HepG2 (cell line): ENCODE measurements around the gene ADCY7. TPM values are rescaled to one million over a fixed set of nuclear protein-coding genes. Genes with fewer than 3 reads are reported as not detected.

Source experiments
- ARNT ChIP-seq: fragments of 450-650 bp; IDR thresholded peaks from 2 replicates; pipeline ENCODE4 v1.6.1; 2017
- IRF9 ChIP-seq: sonication (generic); formaldehyde crosslinking; IDR thresholded peaks from 2 replicates; pipeline ENCODE4 v1.8.0; 2022; ENCODE audit warnings: missing genetic modification reagents, mild to moderate bottlenecking, borderline replicate concordance
- NR1H2 ChIP-seq: sonication (generic); formaldehyde crosslinking; IDR thresholded peaks from 2 replicates; pipeline ENCODE4 v1.8.1; 2022; ENCODE audit warnings: low read depth, missing genetic modification reagents, borderline replicate concordance
- PHF21A ChIP-seq: sonication (generic); formaldehyde crosslinking; IDR thresholded peaks from 2 replicates; pipeline ENCODE4 v1.5.0; 2020; ENCODE audit warnings: mild to moderate bottlenecking, missing genetic modification reagents
- ZBTB21 ChIP-seq: sonication (generic); formaldehyde crosslinking; IDR thresholded peaks from 2 replicates; pipeline ENCODE4 v1.4.0; 2020; ENCODE audit warnings: missing genetic modification reagents
- ZBTB33 ChIP-seq: sonication (generic); formaldehyde crosslinking; IDR thresholded peaks from 2 replicates; pipeline ENCODE4 v1.4.0; 2020; ENCODE audit warnings: missing genetic modification reagents
- ZNF160 ChIP-seq: sonication (generic); formaldehyde crosslinking; IDR thresholded peaks from 2 replicates; pipeline ENCODE4 v1.8.0; 2022; ENCODE audit warnings: mild to moderate bottlenecking, inconsistent platforms, missing genetic modification reagents
- ZNF275 ChIP-seq: sonication (generic); formaldehyde crosslinking; IDR thresholded peaks from 2 replicates; pipeline ENCODE4 v1.8.0; 2022; ENCODE audit warnings: missing genetic modification reagents, mild to moderate bottlenecking, inconsistent platforms, borderline replicate concordance
- ZNF280B ChIP-seq: sonication (generic); formaldehyde crosslinking; IDR thresholded peaks from 2 replicates; pipeline ENCODE4 v1.5.0; 2020; ENCODE audit warnings: missing genetic modification reagents, mild to moderate bottlenecking, borderline replicate concordance
- ZNF296 ChIP-seq: sonication (generic); formaldehyde crosslinking; conservative IDR thresholded peaks from 2 replicates; pipeline ENCODE4 v1.5.0; 2020; ENCODE audit warnings: mild to moderate bottlenecking, missing genetic modification reagents
- ZNF33A ChIP-seq: sonication (generic); formaldehyde crosslinking; IDR thresholded peaks from 2 replicates; pipeline ENCODE4 v1.5.1; 2020; ENCODE audit warnings: missing genetic modification reagents, mild to moderate bottlenecking, moderate library complexity, borderline replicate concordance
- ZNF451 ChIP-seq: sonication (generic); formaldehyde crosslinking; IDR thresholded peaks from 2 replicates; pipeline ENCODE4 v1.5.0; 2020; ENCODE audit warnings: mild to moderate bottlenecking, missing genetic modification reagents
- ZNF619 ChIP-seq: sonication (generic); formaldehyde crosslinking; IDR thresholded peaks from 2 replicates; pipeline ENCODE4 v1.4.0; 2020; ENCODE audit warnings: mild to moderate bottlenecking, missing genetic modification reagents
- polyA plus RNA-seq, 8 experiments: library from polyadenylated mRNA; depleted of rRNA in 3 of 8; stranded (reverse) in 7 of 8; unstranded in 1 of 8; fragments of >200 nt; fragmentation: Illumina TruSeq in 4 of 8; extraction: Trizol in 4 of 8; gene quantifications; 2 replicates each; pipeline versions ENCODE4 v1.2.1 to v1.2.3, GENCODE V29; 2011 to 2016; ENCODE audit warnings: low read depth in 4 of 8, missing spikeins in 1 of 8, mixed read lengths in 1 of 8; ENCODE audit not compliant: insufficient read depth in 1 of 8
- total RNA-seq, 5 experiments: library from RNA; depleted of rRNA; stranded (reverse); fragments of >200 nt; fragmentation: Illumina TruSeq; extraction: Trizol; gene quantifications; 2 replicates each; pipeline ENCODE4 v1.2.3, GENCODE V29; 2016; ENCODE audit warnings: low read depth in 1 of 5
- TF ChIP-seq, protein P1 (sequence below), 2 experiments: fragments of 450-650 bp in 1 of 2; sonication (generic) in 1 of 2; formaldehyde crosslinking; IDR thresholded peaks; 2 replicates each; pipeline versions ENCODE4 v1.5.0 to v1.8.0; 2020 to 2022; ENCODE audit warnings: mild to moderate bottlenecking in 1 of 2, missing genetic modification reagents in 1 of 2
- TF ChIP-seq, protein P2 (sequence below): sonication (generic); formaldehyde crosslinking; IDR thresholded peaks from 2 replicates; pipeline ENCODE4 v1.9.0; 2022; ENCODE audit warnings: missing genetic modification reagents, mild to moderate bottlenecking, borderline replicate concordance

Gene ADCY7
- total and polyA plus RNA-seq, 2 of the 13 experiments (the other 11 are each of a cell fraction or from before 2014, with no cell fraction given): 2.2 to 4.3 TPM

GRCh38 chr16:50291719-50292565 lies 25.6 kb downstream of the ADCY7 start (continued):
- 0 out of 2 replicates have a peak, but pooled peaks have one; percentile 89 for TF ChIP-seq ZNF275 (CRISPR knock-in tag)
- no peak for TF ChIP-seq NR1H2 (CRISPR knock-in tag)
- 0 out of 2 replicates have a peak, but pooled peaks have one; percentile 10 for TF ChIP-seq ZBTB33 (CRISPR knock-in tag)
- peak; percentile 80; the same call in 1 of the 2 replicates for TF ChIP-seq ZNF280B (CRISPR knock-in tag)
- TF ChIP-seq ZNF619 (CRISPR knock-in tag): 0 out of 2 replicates have a peak, but pooled peaks have one; percentile 34
- peak; percentile 27; the same call in 1 of the 2 replicates for TF ChIP-seq ZBTB21 (CRISPR knock-in tag)
- TF ChIP-seq IRF9: 0 out of 2 replicates have a peak, but pooled peaks have one; percentile 23
- TF ChIP-seq, protein P1, sequence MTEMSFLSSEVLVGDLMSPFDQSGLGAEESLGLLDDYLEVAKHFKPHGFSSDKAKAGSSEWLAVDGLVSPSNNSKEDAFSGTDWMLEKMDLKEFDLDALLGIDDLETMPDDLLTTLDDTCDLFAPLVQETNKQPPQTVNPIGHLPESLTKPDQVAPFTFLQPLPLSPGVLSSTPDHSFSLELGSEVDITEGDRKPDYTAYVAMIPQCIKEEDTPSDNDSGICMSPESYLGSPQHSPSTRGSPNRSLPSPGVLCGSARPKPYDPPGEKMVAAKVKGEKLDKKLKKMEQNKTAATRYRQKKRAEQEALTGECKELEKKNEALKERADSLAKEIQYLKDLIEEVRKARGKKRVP (CRISPR knock-in tag; IDR thresholded peaks at IDR 0.05): no peak
- no peak for TF ChIP-seq ZNF33A (CRISPR knock-in tag)
- TF ChIP-seq, protein P2, sequence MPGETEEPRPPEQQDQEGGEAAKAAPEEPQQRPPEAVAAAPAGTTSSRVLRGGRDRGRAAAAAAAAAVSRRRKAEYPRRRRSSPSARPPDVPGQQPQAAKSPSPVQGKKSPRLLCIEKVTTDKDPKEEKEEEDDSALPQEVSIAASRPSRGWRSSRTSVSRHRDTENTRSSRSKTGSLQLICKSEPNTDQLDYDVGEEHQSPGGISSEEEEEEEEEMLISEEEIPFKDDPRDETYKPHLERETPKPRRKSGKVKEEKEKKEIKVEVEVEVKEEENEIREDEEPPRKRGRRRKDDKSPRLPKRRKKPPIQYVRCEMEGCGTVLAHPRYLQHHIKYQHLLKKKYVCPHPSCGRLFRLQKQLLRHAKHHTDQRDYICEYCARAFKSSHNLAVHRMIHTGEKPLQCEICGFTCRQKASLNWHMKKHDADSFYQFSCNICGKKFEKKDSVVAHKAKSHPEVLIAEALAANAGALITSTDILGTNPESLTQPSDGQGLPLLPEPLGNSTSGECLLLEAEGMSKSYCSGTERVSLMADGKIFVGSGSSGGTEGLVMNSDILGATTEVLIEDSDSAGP (CRISPR knock-in tag): peak; percentile 93
- TF ChIP-seq ZNF296 (CRISPR knock-in tag): peak; percentile 52; the same call in 1 of the 2 replicates
- TF ChIP-seq ZNF451 (CRISPR knock-in tag): peak; percentile 74; the same call in 1 of the 2 replicates
- TF ChIP-seq ZNF160 (CRISPR knock-in tag): no peak; the same call in 1 of the 2 replicates
- TF ChIP-seq PHF21A (CRISPR knock-in tag): peak; percentile 95
- TF ChIP-seq ARNT: no peak
